Nephron progenitor cell (in vitro differentiated cells): ENCODE data around the gene SEL1L.
"Not testable (repeated sequence)": the region's sequence is repeated elsewhere in the genome, so short reads cannot be mapped to it uniquely, and the experiment has no call there.

ENCODE experiments used
- DNase-seq: peaks from one replicate; pipeline ENCODE4 v3.0.0; 2021
- H3K27ac Mint-ChIP-seq: 2 replicates; pipeline ENCODE4 v1.8.0; 2021; ENCODE audit warnings: mild to moderate bottlenecking, moderate library complexity, mixed read lengths
- H3K27me3 Mint-ChIP-seq: 2 replicates; pipeline ENCODE4 v1.8.0; 2021; ENCODE audit warnings: mild to moderate bottlenecking, low read depth, mixed read lengths; ENCODE audit not compliant: poor library complexity
- H3K36me3 Mint-ChIP-seq: 2 replicates; pipeline ENCODE4 v1.8.0; 2021; ENCODE audit warnings: low read depth, mixed read lengths
- H3K4me1 Mint-ChIP-seq: 2 replicates; pipeline ENCODE4 v1.8.0; 2021; ENCODE audit warnings: mixed read lengths
- H3K4me3 Mint-ChIP-seq: 2 replicates; pipeline ENCODE4 v1.8.0; 2021; ENCODE audit warnings: mild to moderate bottlenecking, moderate library complexity, mixed read lengths
- H3K9me3 Mint-ChIP-seq: 2 replicates; pipeline ENCODE4 v1.8.0; 2021; ENCODE audit warnings: mild to moderate bottlenecking, moderate library complexity, mixed read lengths
- TF ChIP-seq, protein P1 (sequence below): fragments of 200-600 bp; sonication (generic); IDR thresholded peaks from 2 replicates; pipeline ENCODE4 v1.5.0; 2021; ENCODE audit warnings: antibody characterized with exemption

Gene SEL1L

GRCh38 chr14:81555684-81556083 is 22.0 kb upstream of the SEL1L start:
- Mint-ChIP-seq H3K27me3 (no peaks in the 10 kb centered on the region), H3K9me3 (peaks cover 9% of the 10 kb centered on the region), H3K4me1 (no peaks in the 10 kb centered on the region), H3K4me3 (no peak overlapping the region), H3K36me3 (no peaks in the 10 kb centered on the region), H3K27ac (no peak overlapping the region)
- DNase-seq = no peak
- TF ChIP-seq, protein P1, sequence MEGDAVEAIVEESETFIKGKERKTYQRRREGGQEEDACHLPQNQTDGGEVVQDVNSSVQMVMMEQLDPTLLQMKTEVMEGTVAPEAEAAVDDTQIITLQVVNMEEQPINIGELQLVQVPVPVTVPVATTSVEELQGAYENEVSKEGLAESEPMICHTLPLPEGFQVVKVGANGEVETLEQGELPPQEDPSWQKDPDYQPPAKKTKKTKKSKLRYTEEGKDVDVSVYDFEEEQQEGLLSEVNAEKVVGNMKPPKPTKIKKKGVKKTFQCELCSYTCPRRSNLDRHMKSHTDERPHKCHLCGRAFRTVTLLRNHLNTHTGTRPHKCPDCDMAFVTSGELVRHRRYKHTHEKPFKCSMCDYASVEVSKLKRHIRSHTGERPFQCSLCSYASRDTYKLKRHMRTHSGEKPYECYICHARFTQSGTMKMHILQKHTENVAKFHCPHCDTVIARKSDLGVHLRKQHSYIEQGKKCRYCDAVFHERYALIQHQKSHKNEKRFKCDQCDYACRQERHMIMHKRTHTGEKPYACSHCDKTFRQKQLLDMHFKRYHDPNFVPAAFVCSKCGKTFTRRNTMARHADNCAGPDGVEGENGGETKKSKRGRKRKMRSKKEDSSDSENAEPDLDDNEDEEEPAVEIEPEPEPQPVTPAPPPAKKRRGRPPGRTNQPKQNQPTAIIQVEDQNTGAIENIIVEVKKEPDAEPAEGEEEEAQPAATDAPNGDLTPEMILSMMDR = no peak

DNA sequence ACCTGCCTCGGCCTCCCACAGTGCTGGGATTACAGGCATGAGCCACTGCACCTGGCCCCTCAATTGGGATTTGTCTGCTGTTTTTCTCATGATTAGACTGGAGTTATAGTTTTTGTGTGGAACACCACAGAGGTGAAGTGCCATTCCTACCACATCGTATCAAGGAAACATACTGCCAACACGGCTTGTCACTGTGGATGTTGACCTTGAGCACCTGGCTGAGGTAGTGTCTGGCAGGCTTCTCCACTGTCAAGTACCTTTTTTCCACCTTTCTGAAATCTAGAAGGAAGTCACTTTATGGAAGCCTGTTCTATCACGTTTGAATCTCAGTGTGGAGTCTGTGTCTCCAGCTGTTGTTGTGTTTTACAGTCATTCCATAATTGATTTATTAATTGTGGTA is 21.4 kb upstream of the SEL1L start:
- Mint-ChIP-seq H3K4me3 (no peak overlapping the region), H3K36me3 (no peaks in the 10 kb centered on the region), H3K27ac (no peak overlapping the region), H3K4me1 (no peaks in the 10 kb centered on the region), H3K9me3 (peaks cover 6% of the 10 kb centered on the region), H3K27me3 (no peaks in the 10 kb centered on the region)
- TF ChIP-seq, protein P1 = no peak
- no peak for DNase-seq

DNA sequence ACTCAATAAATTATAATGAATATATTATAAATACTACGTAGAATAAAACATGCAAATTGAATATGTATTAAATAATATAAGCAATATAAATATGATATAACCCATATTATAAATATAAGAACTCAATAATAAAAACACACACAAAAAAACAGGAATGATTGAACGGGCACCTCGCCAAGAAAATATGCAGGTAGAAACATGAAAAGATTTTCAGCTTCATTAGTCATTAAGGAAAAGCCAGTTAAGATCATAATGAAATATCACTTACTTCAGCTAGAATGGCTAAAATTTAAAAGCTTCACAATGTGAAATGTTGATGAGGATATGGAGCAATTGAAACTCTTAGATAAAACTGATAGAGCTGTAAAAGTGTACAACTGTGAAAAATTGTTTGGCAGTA is 17.8 kb upstream of the SEL1L start:
- no peak for DNase-seq
- no peaks in the 10 kb centered on the region for H3K36me3 Mint-ChIP-seq
- H3K27ac Mint-ChIP-seq = no peak overlapping the region
- H3K4me3 Mint-ChIP-seq = no peak overlapping the region
- peaks cover 19% of the 10 kb centered on the region for H3K9me3 Mint-ChIP-seq
- TF ChIP-seq, protein P1 = no peak
- H3K27me3 Mint-ChIP-seq = no peaks in the 10 kb centered on the region
- no peaks in the 10 kb centered on the region for H3K4me1 Mint-ChIP-seq

DNA sequence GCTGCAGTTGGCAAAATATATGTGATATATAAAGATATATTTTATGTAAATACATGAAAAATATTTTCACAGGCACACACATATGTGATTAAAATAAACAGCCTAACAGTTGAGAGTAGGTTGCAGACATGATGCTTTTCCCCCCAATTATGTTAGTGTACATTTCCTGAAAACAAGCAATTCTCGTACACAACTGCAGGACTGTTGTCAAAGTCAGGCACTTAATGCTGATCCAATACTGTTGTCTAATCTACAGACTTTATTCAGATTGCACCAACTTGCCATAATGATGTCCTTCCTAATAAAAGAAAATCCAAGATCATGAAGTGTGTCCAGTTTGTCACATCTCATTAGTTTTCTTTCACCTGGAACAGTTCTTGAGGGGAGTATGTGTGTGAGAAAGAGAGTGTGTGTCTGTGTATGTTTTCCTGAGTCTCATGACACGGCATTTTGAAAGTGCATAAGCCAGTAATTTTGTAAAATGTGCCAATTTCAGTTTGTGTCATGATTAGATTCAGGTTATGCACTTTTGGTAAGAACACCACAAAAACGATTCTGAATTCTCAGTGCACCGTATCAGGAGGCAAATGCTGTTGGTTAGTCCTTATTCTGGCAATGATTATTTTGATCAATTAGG is 16.5 kb upstream of the SEL1L start:
- no peaks in the 10 kb centered on the region for H3K27me3 Mint-ChIP-seq

GRCh38 chr14:81541206-81541605 is 7.6 kb upstream of the SEL1L start:
- not testable (repeated sequence) for DNase-seq, H3K4me3 Mint-ChIP-seq
- Mint-ChIP-seq H3K36me3 (peaks cover 20% of the 10 kb centered on the region), H3K4me1 (peaks cover 20% of the 10 kb centered on the region), H3K27me3 (peaks cover 11% of the 10 kb centered on the region), H3K9me3 (peaks cover 85% of the 10 kb centered on the region), H3K27ac (peak overlapping the region; percentile 45)

More for the DNA sequence above, 16.5 kb upstream of the SEL1L start:
- H3K9me3 Mint-ChIP-seq = peaks cover 26% of the 10 kb centered on the region
- no peak for DNase-seq
- H3K4me1 Mint-ChIP-seq = no peaks in the 10 kb centered on the region
- H3K36me3 Mint-ChIP-seq = no peaks in the 10 kb centered on the region
- TF ChIP-seq, protein P1 = no peak
- no peak overlapping the region for H3K4me3 Mint-ChIP-seq
- no peak overlapping the region for H3K27ac Mint-ChIP-seq

- Mint-ChIP-seq H3K9me3 (peaks cover 49% of the 10 kb centered on the region), H3K36me3 (peaks cover 20% of the 10 kb centered on the region), H3K27me3 (peaks cover 3% of the 10 kb centered on the region), H3K27ac (no peak overlapping the region), H3K4me1 (peaks cover 36% of the 10 kb centered on the region), H3K4me3 (no peak overlapping the region)
- TF ChIP-seq, protein P1 = no peak
- no peak for DNase-seq
Measured at GRCh38 chr14:81537193-81537592, 3.5 kb upstream of the SEL1L start.
